ENCODE data around the gene ANKLE1. TPM values are rescaled to one million over a fixed set of nuclear protein-coding genes. Genes with fewer than 3 reads are reported as not detected.

Gene ANKLE1
- total RNA-seq, 1 donor from 2014 or later: 0.17 TPM

DNA sequence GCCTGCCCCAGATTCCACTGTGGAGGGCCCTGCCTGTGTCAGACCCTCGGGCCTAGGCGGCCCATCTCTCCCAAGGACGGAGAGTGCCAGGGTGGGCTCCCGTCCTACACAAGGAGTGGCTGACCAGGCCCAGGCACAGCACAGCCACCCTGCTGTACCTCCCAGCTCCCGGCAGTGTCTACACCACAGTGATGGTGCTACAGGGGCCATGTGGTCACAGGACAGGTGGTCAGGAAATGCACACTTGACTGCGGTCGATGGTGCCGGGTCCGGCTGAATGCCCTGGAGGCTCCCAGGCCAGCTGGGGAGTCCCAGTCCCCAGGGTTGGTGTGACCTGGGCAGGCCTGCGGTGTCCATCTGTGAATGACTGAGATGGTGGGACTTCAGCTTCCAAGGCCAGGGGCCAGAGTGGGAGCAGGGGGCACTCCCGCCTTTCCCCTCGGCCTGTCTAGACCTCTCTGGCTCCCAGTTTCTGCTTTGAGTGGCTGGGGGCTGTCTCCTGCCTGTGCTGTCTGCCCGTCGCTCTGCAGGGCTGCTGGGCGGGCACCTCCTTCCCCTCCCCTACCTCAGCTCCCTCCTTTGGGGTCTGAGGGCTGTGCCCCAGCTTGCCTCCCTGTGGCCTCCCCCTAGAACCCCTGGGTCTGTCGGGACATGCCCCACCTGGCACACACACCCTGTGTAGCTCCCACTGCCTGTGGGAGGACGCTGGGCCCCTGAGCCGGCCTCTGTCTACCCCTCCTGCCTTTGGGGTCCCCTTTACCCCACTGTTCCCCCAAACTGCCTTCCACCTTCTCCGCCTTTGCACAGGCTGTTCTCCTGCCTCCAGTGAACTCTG lies 40.2 kb downstream of the ANKLE1 start:
- DNase-seq (ENCODE audit: low read depth): no peak
- Histone ChIP-seq H3K36me3 (ENCODE audit: control insufficient read depth, insufficient read depth, low read length) (peaks cover 4% of the 10 kb centered on the region), H3K27me3 (ENCODE audit: control insufficient read depth, insufficient read depth, low read length) (no peaks in the 10 kb centered on the region), H3K4me3 (ENCODE audit: low read depth, low read length) (no peak overlapping the region)
- TF ChIP-seq, protein P1, sequence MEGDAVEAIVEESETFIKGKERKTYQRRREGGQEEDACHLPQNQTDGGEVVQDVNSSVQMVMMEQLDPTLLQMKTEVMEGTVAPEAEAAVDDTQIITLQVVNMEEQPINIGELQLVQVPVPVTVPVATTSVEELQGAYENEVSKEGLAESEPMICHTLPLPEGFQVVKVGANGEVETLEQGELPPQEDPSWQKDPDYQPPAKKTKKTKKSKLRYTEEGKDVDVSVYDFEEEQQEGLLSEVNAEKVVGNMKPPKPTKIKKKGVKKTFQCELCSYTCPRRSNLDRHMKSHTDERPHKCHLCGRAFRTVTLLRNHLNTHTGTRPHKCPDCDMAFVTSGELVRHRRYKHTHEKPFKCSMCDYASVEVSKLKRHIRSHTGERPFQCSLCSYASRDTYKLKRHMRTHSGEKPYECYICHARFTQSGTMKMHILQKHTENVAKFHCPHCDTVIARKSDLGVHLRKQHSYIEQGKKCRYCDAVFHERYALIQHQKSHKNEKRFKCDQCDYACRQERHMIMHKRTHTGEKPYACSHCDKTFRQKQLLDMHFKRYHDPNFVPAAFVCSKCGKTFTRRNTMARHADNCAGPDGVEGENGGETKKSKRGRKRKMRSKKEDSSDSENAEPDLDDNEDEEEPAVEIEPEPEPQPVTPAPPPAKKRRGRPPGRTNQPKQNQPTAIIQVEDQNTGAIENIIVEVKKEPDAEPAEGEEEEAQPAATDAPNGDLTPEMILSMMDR (IDR thresholded peaks at IDR 0.05; ENCODE audit: insufficient read depth, low read length, poor library complexity, severe bottlenecking): no peak

DNA sequence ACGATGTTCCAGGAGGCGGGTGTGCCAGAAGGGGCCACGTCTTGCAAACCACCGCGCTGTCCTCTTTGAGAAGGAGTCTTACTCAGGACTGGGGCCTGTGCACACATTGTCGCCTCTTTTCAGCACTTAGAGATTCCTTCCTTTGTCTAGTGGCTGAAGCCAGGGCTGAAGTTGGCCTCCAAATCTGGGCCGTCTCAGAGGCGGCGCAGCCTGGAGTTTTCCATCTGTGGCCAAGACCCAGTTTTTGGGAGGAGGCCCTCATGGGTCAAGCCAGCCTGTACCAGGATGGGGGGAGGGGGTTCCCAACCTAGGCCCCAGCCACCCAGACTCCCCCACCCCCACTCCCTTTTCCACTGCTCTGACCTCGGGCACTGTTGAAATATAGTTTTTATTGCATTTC lies 41.2 kb downstream of the ANKLE1 start:
- peaks cover 4% of the 10 kb centered on the region for H3K36me3 ChIP-seq (ENCODE audit: control insufficient read depth, insufficient read depth, low read length)
- H3K4me3 ChIP-seq (ENCODE audit: low read depth, low read length): no peak overlapping the region
- TF ChIP-seq, protein P1 (IDR thresholded peaks at IDR 0.05; ENCODE audit: insufficient read depth, low read length, poor library complexity, severe bottlenecking): no peak
- DNase-seq (ENCODE audit: low read depth): no peak
- no peaks in the 10 kb centered on the region for H3K27me3 ChIP-seq (ENCODE audit: control insufficient read depth, insufficient read depth, low read length)

DNA sequence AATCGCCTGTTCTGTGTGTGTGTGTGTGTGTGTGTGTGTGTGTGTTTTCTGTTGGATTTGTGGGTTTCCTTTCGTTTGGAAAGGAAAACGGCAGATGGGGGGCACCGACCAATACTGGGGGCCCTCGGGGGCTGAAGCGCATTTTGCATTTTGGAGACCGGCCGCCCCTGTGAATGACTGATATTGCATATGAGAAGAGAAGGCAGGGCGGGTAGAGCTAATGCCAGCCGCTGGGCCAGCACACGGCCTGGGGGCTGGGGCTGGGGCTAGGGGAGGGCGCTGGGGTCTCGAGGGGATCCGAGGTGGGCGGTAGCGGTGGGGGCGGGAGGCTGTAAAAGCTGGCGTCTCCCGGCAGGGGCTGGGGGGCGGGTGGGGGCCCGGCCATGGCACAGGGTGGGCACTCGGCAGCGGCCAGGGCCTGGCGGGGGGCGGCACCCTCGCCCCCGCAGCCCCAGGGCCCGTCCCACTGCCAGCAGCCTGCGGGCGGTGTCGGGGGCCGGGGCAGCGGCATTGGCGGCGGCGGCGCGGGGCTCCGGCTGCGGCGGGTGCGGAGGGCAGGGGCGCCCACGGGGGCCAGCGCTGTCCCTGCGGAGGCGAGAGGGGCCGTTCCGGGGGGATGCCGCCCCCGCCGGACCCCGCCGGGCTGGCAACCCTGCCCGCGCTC lies 41.7 kb downstream of the ANKLE1 start:
- TF ChIP-seq, protein P1 (IDR thresholded peaks at IDR 0.05; ENCODE audit: insufficient read depth, low read length, poor library complexity, severe bottlenecking): no peak
- Histone ChIP-seq H3K36me3 (ENCODE audit: control insufficient read depth, insufficient read depth, low read length) (peaks cover 4% of the 10 kb centered on the region), H3K27me3 (ENCODE audit: control insufficient read depth, insufficient read depth, low read length) (no peaks in the 10 kb centered on the region), H3K4me3 (ENCODE audit: low read depth, low read length) (no peak overlapping the region)
- no peak for DNase-seq (ENCODE audit: low read depth)

DNA sequence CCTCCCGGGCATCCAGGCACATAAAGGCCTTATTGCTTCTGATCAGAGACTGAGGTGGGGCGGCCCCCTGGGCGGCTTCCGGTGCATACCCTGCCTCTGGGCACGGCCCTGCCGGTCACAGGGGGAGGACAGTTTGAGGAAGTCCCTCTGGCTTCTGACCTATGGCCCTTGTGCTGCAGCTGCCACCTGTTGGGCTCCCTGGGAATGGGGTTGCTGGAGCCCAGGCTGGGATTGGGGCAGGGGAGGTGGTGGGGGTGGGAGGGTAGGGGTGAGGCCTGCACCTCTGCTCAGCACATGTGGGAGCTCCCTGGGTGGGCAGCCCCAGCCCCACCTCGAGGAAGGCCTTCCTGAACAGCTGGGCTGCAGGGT lies 42.2 kb downstream of the ANKLE1 start:
- TF ChIP-seq, protein P1 (IDR thresholded peaks at IDR 0.05; ENCODE audit: insufficient read depth, low read length, poor library complexity, severe bottlenecking): no peak
- Histone ChIP-seq H3K36me3 (ENCODE audit: control insufficient read depth, insufficient read depth, low read length) (peaks cover 4% of the 10 kb centered on the region), H3K27me3 (ENCODE audit: control insufficient read depth, insufficient read depth, low read length) (peaks cover under 1% of the 10 kb centered on the region), H3K4me3 (ENCODE audit: low read depth, low read length) (no peak overlapping the region)
- DNase-seq (ENCODE audit: low read depth): no peak

DNA sequence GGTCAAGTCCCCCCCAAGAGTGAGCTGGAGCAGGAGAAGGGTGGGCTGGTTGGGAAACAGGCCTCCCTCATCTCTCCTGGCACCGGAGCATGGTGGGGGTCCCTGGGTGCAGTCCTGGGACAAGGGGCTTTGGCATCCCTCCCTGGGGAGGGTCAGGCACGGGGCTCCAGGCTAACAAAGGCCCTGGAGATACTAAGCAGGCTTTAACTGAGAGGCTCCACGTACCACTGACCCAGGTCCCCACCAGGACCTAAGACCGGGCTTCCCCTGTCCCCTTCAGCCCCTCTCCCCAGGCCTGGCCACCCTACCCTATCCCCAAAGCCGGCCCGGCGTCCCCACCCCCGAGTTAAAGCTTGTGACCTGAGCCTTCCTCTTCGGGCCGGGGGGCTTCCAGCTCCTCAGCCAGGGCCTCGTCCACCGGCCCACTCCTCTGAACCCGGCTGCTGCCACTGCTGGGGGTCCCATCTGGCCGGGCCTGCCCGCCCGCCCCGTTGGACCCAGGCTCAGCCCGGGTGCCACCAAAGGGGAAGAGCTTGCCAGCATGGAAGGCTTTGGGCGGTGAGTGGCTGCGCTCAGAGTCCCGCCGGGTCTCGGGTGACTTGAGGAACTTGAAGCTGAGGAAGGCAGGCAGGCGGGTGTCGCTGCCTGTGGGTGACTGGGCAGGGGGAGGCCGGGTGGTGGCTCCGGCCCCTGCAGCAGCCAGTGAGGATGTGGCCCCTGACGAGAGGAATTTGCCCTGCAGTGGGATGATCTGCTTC lies 42.8 kb downstream of the ANKLE1 start:
- Histone ChIP-seq H3K36me3 (ENCODE audit: control insufficient read depth, insufficient read depth, low read length) (peaks cover 4% of the 10 kb centered on the region), H3K27me3 (ENCODE audit: control insufficient read depth, insufficient read depth, low read length) (peaks cover 6% of the 10 kb centered on the region), H3K4me3 (ENCODE audit: low read depth, low read length) (no peak overlapping the region)
- DNase-seq (ENCODE audit: low read depth): no peak
- TF ChIP-seq, protein P1 (IDR thresholded peaks at IDR 0.05; ENCODE audit: insufficient read depth, low read length, poor library complexity, severe bottlenecking): no peak
